Measurements from ENCODE around the gene FASN.
A peak's percentile ranks its signal among the peaks of the same experiment; 100 is the strongest.
"Not testable (repeated sequence)": the region's sequence is repeated elsewhere in the genome, so short reads cannot be mapped to it uniquely, and the experiment has no call there.

Gene FASN

GRCh38 chr17:82098169-82098938 lies at the start of gene FASN:
FASN (minus strand) TSS chr17:82098236; CDS start chr17:82096445, 1,791 bp downstream.
- DNase-seq, result peak; percentile 91

- DNase-seq, result no peak
Observed at GRCh38 chr17:82146663-82147654, 48.9 kb upstream of the FASN start.

- no peak for DNase-seq
Observed at GRCh38 chr17:82145550-82146155, 47.6 kb upstream of the FASN start.

- DNase-seq, result no peak
Observed at GRCh38 chr17:82143333-82143732, 45.3 kb upstream of the FASN start.

- not testable (repeated sequence) for DNase-seq
Observed at GRCh38 chr17:82139961-82140360, 41.9 kb upstream of the FASN start.

GRCh38 chr17:82138511-82138992 lies 40.5 kb upstream of the FASN start:
- no peak for DNase-seq

- peak; percentile 73 for DNase-seq
Observed at GRCh38 chr17:82134101-82134500, 36.1 kb upstream of the FASN start.

- peak; percentile 23 for DNase-seq
Observed at GRCh38 chr17:82133166-82133953, 35.3 kb upstream of the FASN start.

GRCh38 chr17:82129095-82129494 lies 31.1 kb upstream of the FASN start:
- DNase-seq, result no peak

GRCh38 chr17:82128287-82128686 lies 30.3 kb upstream of the FASN start:
- DNase-seq, result no peak

GRCh38 chr17:82127704-82128103 lies 29.7 kb upstream of the FASN start:
- no peak for DNase-seq

GRCh38 chr17:82127315-82127595 lies 29.2 kb upstream of the FASN start:
- DNase-seq, result no peak

GRCh38 chr17:82126556-82127314 lies 28.7 kb upstream of the FASN start:
- DNase-seq, result no peak

GRCh38 chr17:82124101-82124500 lies 26.1 kb upstream of the FASN start:
- no peak for DNase-seq

- DNase-seq, result peak; percentile 92
Observed at GRCh38 chr17:82121660-82122629, 23.9 kb upstream of the FASN start.

GRCh38 chr17:82121246-82121645 lies 23.2 kb upstream of the FASN start:
- DNase-seq, result no peak

GRCh38 chr17:82120148-82120547 lies 22.1 kb upstream of the FASN start:
- DNase-seq, result peak; percentile 91

- DNase-seq, result no peak
Observed at GRCh38 chr17:82118815-82119380, 20.9 kb upstream of the FASN start.

- no peak for DNase-seq
Observed at GRCh38 chr17:82118168-82118814, 20.3 kb upstream of the FASN start.
